ENCODE results near the gene NDRG3.

- no peak for TF ChIP-seq POLR2A (IDR thresholded peaks at IDR 0.05; ENCODE audit: low read depth, low read length)
- TF ChIP-seq CTCF (IDR thresholded peaks at IDR 0.05; ENCODE audit: extremely low read depth in 1 of 2, insufficient read depth in 1 of 2, low read depth in 1 of 2, low read length in 2 of 2), result no peak
- no peak for TF ChIP-seq JUN (IDR thresholded peaks at IDR 0.05; ENCODE audit: borderline replicate concordance, insufficient read depth, insufficient read length, low read depth)
- TF ChIP-seq EZH2 (IDR thresholded peaks at IDR 0.05; ENCODE audit: borderline replicate concordance, low read depth, low read length, severe bottlenecking), result no peak
- TF ChIP-seq POLR2AphosphoS5 (IDR thresholded peaks at IDR 0.05; ENCODE audit: insufficient read depth, low read depth, low read length), result no peak
- TF ChIP-seq GATA2 (IDR thresholded peaks at IDR 0.05; ENCODE audit: insufficient read depth, insufficient read length, low read depth, low read length), result no peak
Observed at GRCh38 chr20:36744243-36744642, 1.6 kb downstream of the NDRG3 start.
